Pancreas (tissue), 10 donors: ENCODE results near the gene RNF43. TPM values are rescaled to one million over a fixed set of nuclear protein-coding genes. Genes with fewer than 3 reads are reported as not detected.

Experiments used
- ATAC-seq, 4 donors: fragments of 200-7000 bp; cut with Tn5 transposase; one replicate each; pipeline versions ENCODE4 v1.8.0 to v1.9.1; 2020; ENCODE audit warnings: mild to moderate bottlenecking in 4 of 4, moderate library complexity in 4 of 4
- DNase-seq, 6 donors: peaks; one replicate each; pipeline ENCODE4 v3.0.0-alpha.2; 2020
- FAIRE-seq: peaks from 2 replicates; lab custom pipeline; 2012; peaks lifted over from hg19 to GRCh38; lab: Jason Lieb, UNC
- H3K27ac ChIP-seq, 4 donors: fragments of 200-600 bp; sonication (generic); 1 replicate in 3 of 4; 2 replicates in 1 of 4; pipeline versions ENCODE4 v1.5.0 to v1.8.0; 2020
- H3K27me3 ChIP-seq, 4 donors: fragments of 200-600 bp; one replicate each; pipeline ENCODE4 v1.8.0; 2021
- H3K36me3 ChIP-seq, 3 donors: fragments of 200-600 bp; sonication (generic) in 1 of 3; one replicate each; pipeline versions ENCODE4 v1.5.0 to v1.8.0; 2020 to 2021
- H3K4me1 ChIP-seq, 3 donors: fragments of 200-600 bp; one replicate each; pipeline ENCODE4 v1.8.0; 2021
- H3K4me3 ChIP-seq, 4 donors: fragments of 200-600 bp; sonication (generic) in 2 of 4; one replicate each; pipeline versions ENCODE4 v1.5.0 to v1.8.0; 2020 to 2021
- H3K9me3 ChIP-seq, 4 donors: fragments of 200-600 bp; one replicate each; pipeline ENCODE4 v1.8.0; 2021
- WGBS, 2 donors: extraction: QIAGEN DNeasy Blood & Tissue Kit; methylation state at CpG; one replicate each; pipeline ENCODE4 v1.1.7; 2013; 5-methylcytosine and 5-hydroxymethylcytosine counted together
- intact Hi-C, 3 donors: fragments of 100-400 bp; cut with DNase I; formaldehyde crosslinking; loops; one replicate each; pipeline versions ENCODE4 v1.11.1 to v1.14.2; 2022
- polyA plus RNA-seq, 2 donors: library from polyadenylated mRNA; stranded (reverse); fragments of 200-250 nt; gene quantifications; one replicate each; pipeline ENCODE4 v1.2.3, GENCODE V29; 2013
- total RNA-seq, 6 donors: library from RNA; stranded (reverse); fragmentation: NEBNext Ultra II Directional in 4 of 6; extraction: Animal tissue kit (Norgen Biotek cat#: 25700) in 4 of 6; gene quantifications; one replicate each; pipeline versions ENCODE4 v1.2.1 to v1.2.4, GENCODE V29; 2021 to 2023
- TF ChIP-seq, protein P1 (sequence below), 4 donors: fragments of 200-600 bp; sonication (generic) in 3 of 4; IDR thresholded peaks; one replicate each; pipeline versions ENCODE4 v1.5.0 to v1.8.0; 2021; ENCODE audit warnings: antibody characterized with exemption in 4 of 4
- donor health status: healthy with polysubstance abuse.
- donor health status: DM: no; HTN: no; CAD: no; lungs with moderate emphysema.
- donor health status: DM: no; HTN: no; CAD: no.
- donor health status: control.
- donor health status: control.
- donor health status: Bipolar disorder and iron deficiency.
- donor health status: DM: yes; HTN: yes; CAD: no.
- donor health status: DM: no; HTN: no; CAD: no.
- donor health status: DM: no; HTN: no; CAD: no.
- donor health status: DM: yes; HTN: yes; CAD: no.

Gene RNF43
- total and polyA plus RNA-seq, 8 donors, result 4.5 to 12.5 (median 6.1) TPM

GRCh38 chr17:58421711-58422110, 4.4 kb upstream of the RNF43 start:
- FAIRE-seq (no peak), ATAC-seq (no peak), DNase-seq (no peak)
- H3K4me3 ChIP-seq, result no peak overlapping the region
- H3K27ac ChIP-seq, result no peak overlapping the region
- TF ChIP-seq, protein P1, sequence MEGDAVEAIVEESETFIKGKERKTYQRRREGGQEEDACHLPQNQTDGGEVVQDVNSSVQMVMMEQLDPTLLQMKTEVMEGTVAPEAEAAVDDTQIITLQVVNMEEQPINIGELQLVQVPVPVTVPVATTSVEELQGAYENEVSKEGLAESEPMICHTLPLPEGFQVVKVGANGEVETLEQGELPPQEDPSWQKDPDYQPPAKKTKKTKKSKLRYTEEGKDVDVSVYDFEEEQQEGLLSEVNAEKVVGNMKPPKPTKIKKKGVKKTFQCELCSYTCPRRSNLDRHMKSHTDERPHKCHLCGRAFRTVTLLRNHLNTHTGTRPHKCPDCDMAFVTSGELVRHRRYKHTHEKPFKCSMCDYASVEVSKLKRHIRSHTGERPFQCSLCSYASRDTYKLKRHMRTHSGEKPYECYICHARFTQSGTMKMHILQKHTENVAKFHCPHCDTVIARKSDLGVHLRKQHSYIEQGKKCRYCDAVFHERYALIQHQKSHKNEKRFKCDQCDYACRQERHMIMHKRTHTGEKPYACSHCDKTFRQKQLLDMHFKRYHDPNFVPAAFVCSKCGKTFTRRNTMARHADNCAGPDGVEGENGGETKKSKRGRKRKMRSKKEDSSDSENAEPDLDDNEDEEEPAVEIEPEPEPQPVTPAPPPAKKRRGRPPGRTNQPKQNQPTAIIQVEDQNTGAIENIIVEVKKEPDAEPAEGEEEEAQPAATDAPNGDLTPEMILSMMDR (IDR thresholded peaks at IDR 0.05), result no peak
- peaks cover 0 to 4% (median 0%) of the 10 kb centered on the region in 3 donors for H3K4me1 ChIP-seq
- WGBS, 2 donors, result 41 to 66% methylated on average over 1 of the region's 1 CpG
- no peaks in the 10 kb centered on the region for H3K9me3 ChIP-seq
- no peaks in the 10 kb centered on the region for H3K27me3 ChIP-seq
- H3K36me3 ChIP-seq, result no peaks in the 10 kb centered on the region
- intact Hi-C loops, result loop anchor here in 1 of 3 donors (10.0 kb wide), 1 partner anchor 47 kb away; no protein-coding TSS in a partner anchor

DNA sequence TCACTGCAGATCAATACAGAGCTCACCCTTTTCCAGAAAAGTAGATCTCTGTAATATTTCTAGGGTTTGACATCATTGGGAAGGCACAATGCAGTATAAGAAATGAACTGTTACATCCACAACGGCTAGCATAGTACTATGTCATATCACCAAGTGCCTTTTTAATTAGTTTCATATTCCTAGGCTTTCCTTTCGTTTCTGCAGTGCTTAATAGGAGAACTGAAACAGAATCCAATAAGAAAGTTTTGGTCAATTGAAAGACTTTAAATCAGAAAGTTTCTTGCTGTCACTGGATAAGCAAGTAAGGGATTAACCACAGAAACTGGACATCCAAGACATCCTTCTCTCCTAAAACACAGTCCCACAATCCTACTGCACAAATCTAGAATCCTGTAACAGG, 3.5 kb upstream of the RNF43 start:
- no peaks in the 10 kb centered on the region for H3K36me3 ChIP-seq
- no peak for FAIRE-seq
- intact Hi-C loops, result loop anchor here in 1 of 3 donors (10.0 kb wide), 1 partner anchor 46 kb away; no protein-coding TSS in a partner anchor
- WGBS, 2 donors, result 50 to 54% methylated on average over 2 of the region's 2 CpGs
- H3K4me3 ChIP-seq, result no peak overlapping the region
- no peaks in the 10 kb centered on the region for H3K9me3 ChIP-seq
- no peaks in the 10 kb centered on the region for H3K27me3 ChIP-seq
- peaks cover 0 to 4% (median 0%) of the 10 kb centered on the region in 3 donors for H3K4me1 ChIP-seq
- no peak for ATAC-seq
- TF ChIP-seq, protein P1 (IDR thresholded peaks at IDR 0.05), result no peak
- DNase-seq, result no peak
- no peak overlapping the region for H3K27ac ChIP-seq

DNA sequence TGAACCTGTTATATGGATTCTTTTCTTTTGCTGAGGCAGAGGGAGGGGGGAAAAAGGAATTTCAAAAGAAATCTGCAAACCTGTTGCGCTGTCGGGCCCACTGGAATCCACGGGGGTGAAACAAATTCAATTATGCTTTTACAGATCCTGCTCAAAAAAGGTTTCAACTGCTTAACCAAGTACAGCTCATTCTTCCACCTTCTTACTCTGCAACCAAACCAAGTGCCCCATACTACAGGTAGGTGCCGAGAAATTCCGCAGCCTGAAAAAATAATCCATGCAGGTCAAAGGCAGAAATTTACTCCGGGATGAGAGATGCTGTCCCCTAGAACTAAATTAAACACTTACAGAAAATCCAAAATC, 416 bp downstream of the RNF43 start:
- H3K27ac ChIP-seq, result peak overlapping the region; percentile 66 to 93 (median 85)
- H3K27me3 ChIP-seq, result no peaks in the 10 kb centered on the region
- H3K4me1 ChIP-seq, result peaks cover 0 to 23% (median 12%) of the 10 kb centered on the region in 3 donors
- no peaks in the 10 kb centered on the region for H3K9me3 ChIP-seq
- ATAC-seq (peak; percentile 10 to 24 (median 21)), FAIRE-seq (no peak), DNase-seq (peak in 1 of 6 donors; percentile 10)
- TF ChIP-seq, protein P1 (IDR thresholded peaks at IDR 0.05), result no peak
- intact Hi-C loops, result loop anchor here in 2 of 3 donors (10.0 kb wide), 1 partner anchor 62 kb away; the partner anchor contains the start of gene SUPT4H1 (in 2 of the 2)
- H3K4me3 ChIP-seq, result peak overlapping the region; percentile 27 to 52 (median 44)
- H3K36me3 ChIP-seq, result no peaks in the 10 kb centered on the region
- 5 to 10% methylated on average over 6 of the region's 6 CpGs for WGBS, 2 donors

GRCh38 chr17:58416396-58416795, 938 bp downstream of the RNF43 start:
- Histone ChIP-seq H3K9me3 (no peaks in the 10 kb centered on the region), H3K4me1 (peaks cover 0 to 27% (median 16%) of the 10 kb centered on the region in 3 donors), H3K36me3 (no peaks in the 10 kb centered on the region), H3K27ac (peak overlapping the region; percentile 66 to 93 (median 85)), H3K27me3 (no peaks in the 10 kb centered on the region), H3K4me3 (peak overlapping the region; percentile 27 to 52 (median 44))
- DNase-seq (no peak), ATAC-seq (no peak), FAIRE-seq (no peak)
- intact Hi-C loops, result loop anchor here in 2 of 3 donors (10.0 kb wide), 1 partner anchor 62 kb away; the partner anchor contains the start of gene SUPT4H1 (in 2 of the 2)
- 11 to 19% methylated on average over 4 of the region's 4 CpGs for WGBS, 2 donors
- TF ChIP-seq, protein P1 (IDR thresholded peaks at IDR 0.05), result no peak
